GM12878 (cell line): Measurements from ENCODE around the gene FGFR4. TPM values are rescaled to one million over a fixed set of nuclear protein-coding genes. Genes with fewer than 3 reads are reported as not detected.

Experiments used
- BHLHE40 ChIP-seq, 2 experiments: fragments of 450-650 bp in 1 of 2; IDR thresholded peaks; 2 replicates each; pipeline ENCODE4 v1.6.1; 2011 to 2017; ENCODE audit warnings: low read depth in 2 of 2, borderline replicate concordance in 1 of 2, improper control_type of control experiment in 1 of 2, low read length in 1 of 2, mild to moderate bottlenecking in 1 of 2
- CTCF ChIP-seq, 3 experiments: IDR thresholded peaks in 2 of 3; conservative IDR thresholded peaks in 1 of 3; 2 replicates each; pipeline ENCODE4 v1.5.1; 2011; ENCODE audit warnings: low read depth in 3 of 3, low read length in 3 of 3, mild to moderate bottlenecking in 3 of 3, control low read depth in 2 of 3, moderate library complexity in 2 of 3, inconsistent platforms in 1 of 3, mixed read lengths in 1 of 3; ENCODE audit not compliant: control insufficient read depth in 2 of 3, insufficient read depth in 1 of 3; ENCODE audit errors: extremely low read depth in 1 of 3
- EGR1 ChIP-seq, 2 experiments: IDR thresholded peaks; 1 replicate in 1 of 2; 2 replicates in 1 of 2; pipeline ENCODE4 v1.6.1; 2011 to 2012; ENCODE audit warnings: low read depth in 2 of 2, low read length in 2 of 2, borderline replicate concordance in 1 of 2, mild to moderate bottlenecking in 1 of 2, moderate library complexity in 1 of 2
- GATAD2B ChIP-seq: fragments of 450-650 bp; conservative IDR thresholded peaks from 2 replicates; pipeline ENCODE4 v1.6.1; 2017; ENCODE audit warnings: low read depth, mild to moderate bottlenecking, moderate library complexity
- IKZF1 ChIP-seq: fragments of 450-650 bp; conservative IDR thresholded peaks from 2 replicates; pipeline ENCODE4 v1.6.1; 2017; ENCODE audit warnings: antibody characterized with exemption, mild to moderate bottlenecking
- MLLT1 ChIP-seq: fragments of 450-650 bp; IDR thresholded peaks from 2 replicates; pipeline ENCODE4 v1.6.1; 2016; ENCODE audit warnings: mild to moderate bottlenecking
- NR2F1 ChIP-seq: fragments of 450-650 bp; conservative IDR thresholded peaks from 2 replicates; pipeline ENCODE4 v1.6.1; 2017; ENCODE audit warnings: mild to moderate bottlenecking
- polyA plus RNA-seq, 11 experiments: library from polyadenylated mRNA; depleted of rRNA in 4 of 11; unstranded in 6 of 11; stranded (reverse) in 5 of 11; fragments of >200 nt; fragmentation: Nextera tagmentation in 4 of 11; fragmentation: Illumina TruSeq in 1 of 11; extraction: Ambion mirVana in 4 of 11; extraction: Trizol in 1 of 11; gene quantifications; 1 replicate in 1 of 11; 2 replicates in 10 of 11; pipeline versions ENCODE4 v1.2.1 to v1.2.3, GENCODE V29; 2011 to 2016; ENCODE audit warnings: inconsistent platforms in 2 of 11, missing spikeins in 2 of 11, low read depth in 1 of 11
- total RNA-seq, 4 experiments: library from RNA; depleted of rRNA in 3 of 4; stranded (reverse); fragments of >200 nt in 3 of 4; fragmentation: Illumina TruSeq in 1 of 4; extraction: Trizol in 1 of 4; gene quantifications; 2 replicates each; pipeline versions ENCODE4 v1.2.1 to v1.2.3, GENCODE V29; 2013 to 2021
- TF ChIP-seq, protein P1 (sequence below): fragments of 450-650 bp; IDR thresholded peaks from 2 replicates; pipeline ENCODE4 v1.6.1; 2017; ENCODE audit warnings: mild to moderate bottlenecking, moderate library complexity

FGFR4 gene
- total and polyA plus RNA-seq, 10 of the 15 experiments (the other 5 are each of a cell fraction or from before 2014, with no cell fraction given): 0.17 to 0.77 (median 0.28) TPM; not detected in 5

GRCh38 chr5:177086654-177087397 is at the start of gene FGFR4 (continued):
- peak in 1 of 2 experiments; percentile 37; a peak in 1 of 3 replicates for TF ChIP-seq EGR1 (IDR thresholded peaks at IDR 0.05; ENCODE audit: borderline replicate concordance in 1 of 2, low read depth in 2 of 2, low read length in 2 of 2)
- peak; percentile 36 to 67 (median 55); a peak in 5 of 6 replicates for TF ChIP-seq CTCF (IDR thresholded peaks at IDR 0.05 in 2 of 3, conservative IDR thresholded peaks at IDR 0.05 in 1 of 3; ENCODE audit: control insufficient read depth in 2 of 3, extremely low read depth in 1 of 3, insufficient read depth in 1 of 3, low read depth in 3 of 3, low read length in 3 of 3)
- peak; percentile 36; the same call in 1 of the 2 replicates for TF ChIP-seq NR2F1
- peak; percentile 78 for TF ChIP-seq IKZF1
- no peak for TF ChIP-seq MLLT1
- TF ChIP-seq, protein P1, sequence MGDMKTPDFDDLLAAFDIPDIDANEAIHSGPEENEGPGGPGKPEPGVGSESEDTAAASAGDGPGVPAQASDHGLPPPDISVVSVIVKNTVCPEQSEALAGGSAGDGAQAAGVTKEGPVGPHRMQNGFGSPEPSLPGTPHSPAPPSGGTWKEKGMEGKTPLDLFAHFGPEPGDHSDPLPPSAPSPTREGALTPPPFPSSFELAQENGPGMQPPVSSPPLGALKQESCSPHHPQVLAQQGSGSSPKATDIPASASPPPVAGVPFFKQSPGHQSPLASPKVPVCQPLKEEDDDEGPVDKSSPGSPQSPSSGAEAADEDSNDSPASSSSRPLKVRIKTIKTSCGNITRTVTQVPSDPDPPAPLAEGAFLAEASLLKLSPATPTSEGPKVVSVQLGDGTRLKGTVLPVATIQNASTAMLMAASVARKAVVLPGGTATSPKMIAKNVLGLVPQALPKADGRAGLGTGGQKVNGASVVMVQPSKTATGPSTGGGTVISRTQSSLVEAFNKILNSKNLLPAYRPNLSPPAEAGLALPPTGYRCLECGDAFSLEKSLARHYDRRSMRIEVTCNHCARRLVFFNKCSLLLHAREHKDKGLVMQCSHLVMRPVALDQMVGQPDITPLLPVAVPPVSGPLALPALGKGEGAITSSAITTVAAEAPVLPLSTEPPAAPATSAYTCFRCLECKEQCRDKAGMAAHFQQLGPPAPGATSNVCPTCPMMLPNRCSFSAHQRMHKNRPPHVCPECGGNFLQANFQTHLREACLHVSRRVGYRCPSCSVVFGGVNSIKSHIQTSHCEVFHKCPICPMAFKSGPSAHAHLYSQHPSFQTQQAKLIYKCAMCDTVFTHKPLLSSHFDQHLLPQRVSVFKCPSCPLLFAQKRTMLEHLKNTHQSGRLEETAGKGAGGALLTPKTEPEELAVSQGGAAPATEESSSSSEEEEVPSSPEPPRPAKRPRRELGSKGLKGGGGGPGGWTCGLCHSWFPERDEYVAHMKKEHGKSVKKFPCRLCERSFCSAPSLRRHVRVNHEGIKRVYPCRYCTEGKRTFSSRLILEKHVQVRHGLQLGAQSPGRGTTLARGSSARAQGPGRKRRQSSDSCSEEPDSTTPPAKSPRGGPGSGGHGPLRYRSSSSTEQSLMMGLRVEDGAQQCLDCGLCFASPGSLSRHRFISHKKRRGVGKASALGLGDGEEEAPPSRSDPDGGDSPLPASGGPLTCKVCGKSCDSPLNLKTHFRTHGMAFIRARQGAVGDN: no peak
- TF ChIP-seq GATAD2B: 0 out of 2 replicates have a peak, but pooled peaks have one; percentile 44
- peak in 1 of 2 experiments; percentile 31; a peak in 1 of 4 replicates for TF ChIP-seq BHLHE40 (IDR thresholded peaks at IDR 0.05; ENCODE audit: borderline replicate concordance in 1 of 2, low read depth in 2 of 2, low read length in 1 of 2)
